ENCODE results near the gene TRIM43B.
"Not testable (repeated sequence)": the region's sequence is repeated elsewhere in the genome, so short reads cannot be mapped to it uniquely, and the experiment has no call there.

TRIM43B gene

GRCh38 chr2:95484654-95485053 lies at the start of gene TRIM43B:
TSS of gene TRIM43B (minus strand) at chr2:95484754. CDS start at chr2:95482714, 2,040 bp downstream.
- DNase-seq: not testable (repeated sequence)

GRCh38 chr2:95531254-95531771 lies 46.8 kb upstream of the TRIM43B start:
- no peak for DNase-seq

- no peak for DNase-seq
Observed at GRCh38 chr2:95530734-95531133, 46.2 kb upstream of the TRIM43B start.

DNA sequence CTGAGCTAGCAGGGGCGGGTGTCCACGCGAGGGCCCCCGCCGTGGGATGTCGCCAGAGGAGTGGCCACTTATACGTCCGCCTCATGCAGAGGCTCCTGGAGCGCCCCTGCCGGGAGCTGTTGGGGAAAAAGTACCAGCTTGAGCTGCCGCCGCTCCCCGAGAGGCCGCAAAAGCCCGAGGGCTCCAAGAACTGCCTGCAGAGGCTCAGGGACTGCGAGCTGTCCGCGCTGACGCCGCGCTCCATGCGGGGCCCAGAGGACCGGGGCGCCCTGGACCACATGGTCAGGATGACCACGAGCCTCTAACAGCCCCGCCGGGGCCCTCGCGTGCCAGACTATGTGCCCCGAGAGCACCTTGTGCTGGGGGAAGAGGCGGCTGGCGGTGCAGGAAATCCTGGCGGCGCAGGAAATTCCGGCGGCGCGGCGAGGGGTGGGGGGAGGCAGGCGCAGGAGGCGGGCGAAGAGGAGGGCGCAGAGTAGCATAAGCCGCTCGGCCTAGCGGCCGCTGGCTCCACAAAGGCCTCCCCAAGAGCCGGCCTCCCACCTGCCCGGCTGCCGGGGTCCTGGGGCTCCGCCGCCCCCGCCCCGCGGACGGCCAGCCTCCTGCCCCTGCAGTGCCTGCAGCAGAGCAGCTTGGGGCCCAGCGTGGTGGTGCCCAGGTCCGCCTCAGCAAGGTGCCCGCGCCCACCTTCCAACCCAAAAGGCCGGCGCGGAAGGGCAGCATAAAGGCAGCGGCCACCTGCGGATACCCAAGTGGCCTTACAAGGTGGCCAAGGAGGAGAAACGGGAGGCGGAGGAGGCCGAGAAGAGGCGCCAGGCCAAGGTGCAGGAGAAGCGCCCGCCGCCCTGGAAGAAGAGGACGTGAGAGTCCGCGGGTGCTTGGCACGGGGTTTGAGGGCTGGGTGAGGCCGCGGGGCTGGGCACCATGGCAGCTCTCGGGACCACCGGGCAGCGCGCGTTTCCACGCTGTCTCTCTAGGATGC lies 42.1 kb upstream of the TRIM43B start:
- DNase-seq: no peak

GRCh38 chr2:95525294-95526035 lies 40.9 kb upstream of the TRIM43B start:
- no peak for DNase-seq

DNA sequence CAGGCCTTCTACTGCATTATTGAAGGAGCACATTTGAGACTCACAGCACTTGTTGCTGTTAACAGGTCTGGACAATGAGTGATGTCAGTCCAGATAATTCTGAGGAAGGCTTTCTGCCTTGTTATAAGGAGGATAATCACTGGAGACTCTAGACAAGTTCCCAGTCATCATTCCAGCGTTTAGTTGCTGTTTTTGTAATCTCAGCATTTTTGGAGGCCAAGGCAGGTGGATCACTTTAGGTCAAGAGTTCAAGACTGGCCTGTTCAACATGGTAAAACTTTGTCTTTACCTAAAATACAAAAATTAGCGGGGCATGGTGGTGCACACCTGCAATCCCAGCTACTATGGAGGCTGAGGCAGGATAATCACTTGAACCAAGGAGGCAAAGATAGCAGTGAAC lies 39.6 kb upstream of the TRIM43B start:
- no peak for DNase-seq

DNA sequence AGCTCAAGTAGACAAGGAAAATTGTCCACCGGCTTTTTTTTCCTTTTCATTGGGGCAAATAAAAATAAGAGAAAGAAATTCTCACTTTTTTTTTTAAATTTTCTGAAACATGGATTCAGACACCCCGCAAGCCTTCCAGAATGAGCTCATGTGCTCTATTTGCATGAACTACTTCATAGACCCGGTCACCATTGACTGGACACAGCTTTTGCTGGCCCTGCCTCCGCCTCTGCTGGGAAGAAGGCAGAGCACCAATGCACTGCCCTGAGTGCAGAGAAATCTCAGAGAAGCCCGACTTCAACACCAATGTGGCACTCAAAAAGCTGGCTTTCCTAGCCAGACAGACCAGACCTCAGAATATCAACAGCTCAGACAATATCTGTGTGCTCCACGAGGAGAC lies 30.2 kb upstream of the TRIM43B start:
- DNase-seq: no peak

GRCh38 chr2:95514226-95514625 lies 29.7 kb upstream of the TRIM43B start:
- not testable (repeated sequence) for DNase-seq

DNA sequence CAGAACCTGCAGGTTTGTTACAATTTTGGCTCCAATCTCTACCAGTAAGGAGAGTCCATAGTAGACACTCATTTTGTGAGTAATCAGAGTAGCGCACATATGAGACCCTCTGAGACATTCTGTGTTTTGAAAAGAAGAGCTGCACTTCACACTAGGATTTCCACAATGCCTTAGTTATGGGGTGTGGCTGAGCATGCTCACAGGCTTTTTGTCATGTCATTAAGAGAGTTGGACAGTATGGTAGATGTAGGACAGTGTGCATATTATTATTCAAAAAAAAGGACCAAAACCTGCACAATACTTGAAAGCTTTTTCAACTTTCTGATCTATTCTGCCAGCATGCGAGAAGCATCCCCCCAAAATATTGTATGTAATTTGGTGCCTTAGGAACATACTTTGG lies 24.9 kb upstream of the TRIM43B start:
- DNase-seq: no peak

DNA sequence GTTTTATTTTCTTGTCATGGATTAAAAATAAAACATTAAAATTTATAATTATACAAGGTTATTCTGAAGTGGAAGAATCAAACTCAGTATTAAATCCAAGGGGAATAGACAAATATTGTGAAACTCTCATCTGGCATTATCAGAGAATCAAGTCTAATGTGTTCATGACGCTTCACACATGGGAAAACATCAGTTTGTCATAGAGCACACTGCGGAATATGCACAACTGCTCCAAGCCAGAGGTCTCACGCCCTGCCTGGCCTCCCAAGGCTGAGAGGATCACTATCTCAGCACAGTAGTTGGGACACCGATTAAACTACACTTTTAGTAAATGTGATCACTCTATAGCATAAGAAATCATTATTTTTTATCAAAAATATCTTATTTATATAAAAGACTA lies 20.7 kb upstream of the TRIM43B start:
- no peak for DNase-seq

DNA sequence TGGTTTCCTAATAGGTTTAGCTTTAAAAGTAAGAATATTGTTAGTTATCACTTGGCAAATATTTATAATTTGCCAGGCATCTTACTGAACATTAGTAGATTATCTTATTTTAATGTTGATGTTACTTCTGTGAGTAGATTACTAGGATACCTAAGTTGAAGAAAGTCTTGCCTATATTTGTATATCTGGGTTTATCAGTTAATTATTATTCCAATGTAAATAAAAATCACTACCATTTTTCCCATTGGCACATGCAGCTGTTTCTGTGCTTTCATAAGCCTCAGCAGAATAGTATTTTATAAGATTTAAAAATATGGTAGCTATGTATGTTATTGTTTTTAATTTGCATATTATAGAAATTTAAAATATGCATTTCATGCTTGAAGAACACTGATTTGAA lies 16.3 kb upstream of the TRIM43B start:
- no peak for DNase-seq

DNA sequence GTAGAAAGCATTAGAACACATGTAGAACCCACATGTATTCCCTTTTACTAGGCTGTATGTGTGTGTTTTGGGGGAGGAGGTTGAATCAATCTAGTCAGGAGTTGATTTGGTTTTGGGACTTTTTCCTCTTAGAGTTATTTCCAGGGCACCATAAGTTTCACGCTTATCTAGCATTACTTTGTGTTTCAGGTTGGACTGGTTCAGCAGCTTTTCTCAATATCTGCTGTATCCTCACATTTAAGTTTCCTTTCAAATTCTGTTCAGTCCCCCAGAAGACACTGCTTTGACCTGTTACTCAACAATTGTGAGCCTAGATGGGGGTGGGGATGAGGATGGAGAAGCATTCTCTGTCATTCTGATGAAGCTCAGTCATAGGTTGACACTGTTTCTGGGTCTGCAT lies 7.5 kb upstream of the TRIM43B start:
- not testable (repeated sequence) for DNase-seq

DNA sequence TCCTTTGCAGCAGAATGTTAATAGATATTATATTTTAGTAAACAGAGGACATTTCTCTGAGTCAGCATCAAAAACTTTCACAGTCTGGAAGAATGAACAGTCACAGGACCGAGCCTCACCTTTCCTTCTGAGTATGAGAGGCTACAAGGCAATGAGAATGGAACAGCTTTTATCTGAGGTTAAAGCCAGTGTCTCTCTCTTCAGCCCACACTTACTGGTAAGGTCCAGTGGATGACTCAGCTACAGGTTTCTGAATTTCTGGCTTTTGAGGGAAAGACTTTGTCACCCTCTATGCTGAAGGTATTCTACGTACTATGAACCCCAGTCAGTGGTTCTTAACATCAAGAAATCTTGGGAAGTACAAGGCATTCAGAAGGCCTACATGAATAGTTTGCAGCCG lies 9.5 kb downstream of the TRIM43B start:
- DNase-seq: not testable (repeated sequence)

- not testable (repeated sequence) for DNase-seq
Observed at GRCh38 chr2:95467984-95468383, 16.6 kb downstream of the TRIM43B start.

DNA sequence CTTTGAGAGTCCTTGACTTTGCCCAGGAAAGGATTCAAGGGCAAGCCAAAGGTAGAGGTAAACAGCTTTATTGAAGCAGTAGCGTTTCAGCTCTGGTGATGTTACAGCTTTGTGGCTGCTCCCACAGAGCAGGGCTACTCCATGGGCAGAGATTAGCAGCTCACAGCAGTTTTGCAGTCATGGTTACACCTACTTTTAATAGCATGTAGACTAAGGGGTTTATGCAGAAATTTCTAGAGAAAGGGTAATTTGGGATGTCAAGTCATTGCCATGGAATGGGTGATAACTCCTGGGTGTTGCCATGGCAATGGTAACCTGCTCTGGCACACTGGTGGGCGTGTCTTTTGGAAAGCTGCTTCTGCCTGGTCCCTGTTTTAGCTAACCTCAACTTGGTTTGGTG lies 18.0 kb downstream of the TRIM43B start:
- DNase-seq: not testable (repeated sequence)

GRCh38 chr2:95463292-95463691 lies 21.3 kb downstream of the TRIM43B start:
- DNase-seq: not testable (repeated sequence)

- not testable (repeated sequence) for DNase-seq
Observed at GRCh38 chr2:95445317-95445716, 39.2 kb downstream of the TRIM43B start.

DNA sequence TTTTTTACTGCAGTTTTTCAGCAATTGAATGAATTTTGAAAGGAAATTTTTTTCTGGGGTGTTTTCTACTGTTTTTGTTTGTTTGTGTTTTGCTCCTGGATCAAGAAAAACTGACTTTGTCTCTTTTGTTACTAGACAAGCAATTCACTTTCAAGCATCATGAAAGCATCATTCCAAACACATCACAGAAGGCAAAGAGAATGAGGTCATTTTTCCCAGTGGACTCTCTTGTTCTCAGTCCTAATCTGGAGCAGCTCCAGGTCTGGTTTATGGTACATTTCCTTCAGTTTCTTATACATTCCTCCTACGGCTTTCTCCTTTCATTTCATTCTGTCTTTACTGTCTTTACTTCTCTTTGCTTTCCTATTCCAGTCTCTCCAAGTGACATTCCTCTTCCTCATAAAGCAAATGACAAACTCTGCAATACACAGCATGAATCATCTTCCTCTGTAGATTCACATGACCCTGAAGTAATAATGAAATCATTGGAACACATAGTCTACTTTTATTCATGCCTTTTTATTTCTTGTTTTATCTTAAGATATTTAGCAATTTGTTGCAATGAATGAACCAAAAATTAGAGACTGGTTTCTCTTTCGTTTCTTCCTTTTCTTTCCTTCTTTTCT lies 42.0 kb downstream of the TRIM43B start:
- not testable (repeated sequence) for DNase-seq

GRCh38 chr2:95435872-95436209 lies 48.7 kb downstream of the TRIM43B start:
- DNase-seq: not testable (repeated sequence)

DNA sequence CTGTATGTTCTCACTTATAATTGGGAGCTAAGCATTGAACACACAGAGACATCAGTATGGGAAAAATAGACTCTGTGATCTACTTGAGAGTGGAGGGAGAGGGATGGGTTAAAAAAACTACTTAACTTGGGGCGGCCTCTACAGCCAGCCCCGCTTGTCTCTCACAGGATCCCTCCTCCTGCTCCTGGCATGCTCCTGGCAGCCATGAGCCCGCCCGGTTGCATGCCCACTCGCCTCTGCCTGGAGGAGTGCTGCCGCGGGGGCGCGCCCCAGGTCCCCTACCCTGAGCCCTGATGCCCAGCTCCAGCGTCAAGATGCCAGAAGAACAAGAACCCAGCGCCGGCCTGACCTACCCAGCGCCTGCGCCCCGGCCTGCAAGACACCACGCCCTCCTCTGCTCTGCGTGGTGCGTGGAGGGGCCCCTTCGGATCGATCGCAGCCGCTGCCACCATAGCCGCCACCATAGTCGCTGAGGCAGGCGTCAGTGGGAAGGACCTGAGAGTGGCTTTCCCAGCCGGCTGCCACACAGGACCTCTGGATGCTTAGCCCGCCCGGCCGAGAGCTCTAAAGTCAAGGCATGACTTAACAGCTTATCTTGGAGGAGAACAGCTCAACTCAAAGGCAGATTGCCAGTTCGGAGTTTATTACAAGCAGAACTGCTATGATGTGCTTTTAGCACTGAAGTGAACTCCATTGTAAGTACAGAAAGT lies 49.2 kb downstream of the TRIM43B start:
- not testable (repeated sequence) for DNase-seq

DNA sequence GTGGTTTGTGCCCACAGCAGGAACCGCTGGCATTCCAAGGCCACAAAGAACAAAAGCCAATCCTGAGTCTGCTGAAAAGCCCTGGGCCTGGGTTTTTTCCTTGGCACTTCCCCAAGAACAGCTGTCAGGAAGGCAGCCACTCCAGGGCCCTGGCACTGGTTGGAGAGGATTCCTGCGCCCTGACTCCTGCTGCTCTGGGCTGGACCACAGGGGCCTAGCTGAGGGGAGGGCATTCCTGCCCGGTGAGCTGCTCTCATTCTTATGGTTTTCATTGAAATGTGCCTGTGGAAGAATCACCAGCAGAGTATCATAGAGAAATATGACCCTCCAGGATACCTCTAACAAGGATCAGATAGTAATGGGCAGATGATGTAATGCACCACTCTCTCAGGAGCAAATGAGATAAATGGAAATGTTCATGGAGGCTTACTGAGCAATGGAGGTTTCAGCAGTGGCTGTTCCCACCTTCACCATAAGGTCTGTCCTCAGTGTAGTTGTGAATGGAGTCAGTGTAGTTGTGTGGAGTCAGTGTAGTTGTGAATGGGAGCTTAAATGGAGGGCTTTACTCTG lies 50.0 kb downstream of the TRIM43B start:
- DNase-seq: not testable (repeated sequence)

DNA sequence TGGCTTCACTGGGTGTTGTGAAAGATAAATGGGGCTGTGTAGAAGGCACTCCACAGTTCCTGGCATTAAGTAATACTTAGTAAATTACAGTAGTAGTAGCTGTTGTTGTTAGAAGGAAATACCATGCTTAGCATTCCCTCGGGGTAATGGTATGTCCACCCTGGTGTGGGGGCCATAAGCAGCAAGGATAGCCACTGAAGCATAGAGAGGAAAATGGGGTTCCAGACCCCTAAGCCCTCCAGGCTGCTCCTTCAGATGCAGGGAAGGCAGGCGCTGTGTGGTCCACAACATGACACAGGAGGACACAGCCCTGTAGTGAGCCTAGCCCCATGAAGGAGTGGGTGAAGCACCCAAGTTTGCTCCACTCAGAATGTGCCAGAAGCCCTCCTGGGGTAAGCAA lies 50.6 kb downstream of the TRIM43B start:
- DNase-seq: not testable (repeated sequence)

Data from bone marrow (tissue), 2 donors.